HEK293 (cell line): ENCODE measurements around the gene LDLRAD3.
A peak's percentile ranks its signal among the peaks of the same experiment; 100 is the strongest.

Source experiments
- CTCF ChIA-PET: fragments of 350-600 bp; formaldehyde crosslinking; extraction: SDS; loops from one replicate; lab custom pipeline; 2021; ENCODE audit warnings: antibody characterized with exemption; lab: Yijun Ruan, JAX
- POLR2A ChIA-PET: fragments of 300-600 bp; formaldehyde crosslinking; extraction: SDS; loops from one replicate; lab custom pipeline; 2020; ENCODE audit warnings: antibody characterized with exemption, inconsistent platforms; lab: Yijun Ruan, JAX
- H3K27ac ChIP-seq: fragments of 200-500 bp; sonication (Bioruptor generic); 2 replicates; pipeline ENCODE4 v1.5.1; 2014; ENCODE audit warnings: low read depth, low read length, control low read depth, inconsistent platforms; ENCODE audit errors: extremely low read depth
- H3K36me3 ChIP-seq, 2 experiments: fragments of 200-500 bp in 1 of 2; sonication (Bioruptor generic) in 1 of 2; 1 replicate in 1 of 2; 2 replicates in 1 of 2; pipeline ENCODE4 v1.5.1; 2014 to 2017; ENCODE audit warnings: inconsistent platforms in 2 of 2, low read length in 2 of 2; ENCODE audit not compliant: control insufficient read depth in 2 of 2, insufficient read depth in 1 of 2
- H3K4me1 ChIP-seq: fragments of 200-500 bp; sonication (Bioruptor generic); 2 replicates; pipeline ENCODE4 v1.5.1; 2014; ENCODE audit warnings: mild to moderate bottlenecking, low read length, inconsistent platforms; ENCODE audit not compliant: control insufficient read depth, insufficient read depth
- H3K4me3 ChIP-seq: 2 replicates; pipeline ENCODE4 v1.5.1; 2011; ENCODE audit warnings: low read depth, mild to moderate bottlenecking, control low read depth, low read length, moderate library complexity
- H3K9me3 ChIP-seq: fragments of 200-500 bp; sonication (Bioruptor generic); 2 replicates; pipeline ENCODE4 v1.5.1; 2014; ENCODE audit warnings: low read depth, low read length, inconsistent platforms; ENCODE audit not compliant: control insufficient read depth, insufficient read depth
- MZF1 ChIP-seq: fragments of 450-650 bp; formaldehyde crosslinking; IDR thresholded peaks from 2 replicates; pipeline ENCODE4 v1.5.1; 2017; ENCODE audit warnings: missing biosample characterization, missing genetic modification characterization, borderline replicate concordance
- ZBTB17 ChIP-seq: fragments of 450-650 bp; formaldehyde crosslinking; IDR thresholded peaks from 2 replicates; pipeline ENCODE4 v1.5.1; 2016; ENCODE audit warnings: missing biosample characterization, missing genetic modification characterization
- ZNF18 ChIP-seq: fragments of 450-650 bp; formaldehyde crosslinking; IDR thresholded peaks from 2 replicates; pipeline ENCODE4 v1.5.1; 2016; ENCODE audit warnings: missing biosample characterization, missing genetic modification characterization
- ZNF2 ChIP-seq: fragments of 450-650 bp; formaldehyde crosslinking; IDR thresholded peaks from 2 replicates; pipeline ENCODE4 v1.5.1; 2016; ENCODE audit warnings: missing biosample characterization, missing genetic modification characterization
- ZNF239 ChIP-seq: fragments of 450-650 bp; formaldehyde crosslinking; IDR thresholded peaks from 2 replicates; pipeline ENCODE4 v1.5.1; 2016; ENCODE audit warnings: missing biosample characterization, missing genetic modification characterization
- ZNF24 ChIP-seq: fragments of 450-650 bp; formaldehyde crosslinking; IDR thresholded peaks from 2 replicates; pipeline ENCODE4 v1.5.1; 2016; ENCODE audit warnings: missing biosample characterization, missing genetic modification characterization
- ZNF274 ChIP-seq, 2 experiments: fragments of 200-500 bp in 1 of 2; fragments of 450-650 bp in 1 of 2; sonication (Bioruptor generic) in 1 of 2; formaldehyde crosslinking in 1 of 2; IDR thresholded peaks; 2 replicates each; pipeline versions ENCODE4 v1.5.1 to v1.6.1; 2014 to 2016; ENCODE audit warnings: borderline replicate concordance in 1 of 2, inconsistent platforms in 1 of 2, low read length in 1 of 2, missing biosample characterization in 1 of 2, missing genetic modification characterization in 1 of 2
- ZNF302 ChIP-seq: fragments of 450-650 bp; formaldehyde crosslinking; IDR thresholded peaks from 2 replicates; pipeline ENCODE4 v1.5.1; 2016; ENCODE audit warnings: missing biosample characterization, missing genetic modification characterization, low read depth
- ZNF341 ChIP-seq: fragments of 450-650 bp; formaldehyde crosslinking; IDR thresholded peaks from 2 replicates; pipeline ENCODE4; 2016; ENCODE audit warnings: low read depth, missing biosample characterization, missing genetic modification characterization
- ZNF37A ChIP-seq: fragments of 450-650 bp; IDR thresholded peaks from 2 replicates; pipeline ENCODE4 v1.5.1; 2018; ENCODE audit warnings: missing biosample characterization, missing genetic modification characterization
- ZNF514 ChIP-seq: fragments of 450-650 bp; formaldehyde crosslinking; IDR thresholded peaks from 2 replicates; pipeline ENCODE4 v1.5.1; 2016; ENCODE audit warnings: missing biosample characterization, missing genetic modification characterization
- ZNF624 ChIP-seq: fragments of 450-650 bp; formaldehyde crosslinking; IDR thresholded peaks from 2 replicates; pipeline ENCODE4 v1.5.1; 2017; ENCODE audit warnings: missing biosample characterization, missing genetic modification characterization
- ZNF658 ChIP-seq: fragments of 450-650 bp; formaldehyde crosslinking; IDR thresholded peaks from 2 replicates; pipeline ENCODE4; 2016; ENCODE audit warnings: missing biosample characterization, missing genetic modification characterization
- ZNF747 ChIP-seq: fragments of 450-650 bp; formaldehyde crosslinking; IDR thresholded peaks from 2 replicates; pipeline ENCODE4 v1.5.1; 2016; ENCODE audit warnings: missing biosample characterization, missing genetic modification characterization
- ZNF768 ChIP-seq: fragments of 450-650 bp; formaldehyde crosslinking; IDR thresholded peaks from 2 replicates; pipeline ENCODE4 v1.5.1; 2018; ENCODE audit warnings: missing biosample characterization, mild to moderate bottlenecking, missing genetic modification characterization
- ZSCAN23 ChIP-seq: fragments of 450-650 bp; formaldehyde crosslinking; IDR thresholded peaks from 2 replicates; pipeline ENCODE4 v1.5.1; 2016; ENCODE audit warnings: missing biosample characterization, missing genetic modification characterization
- TF ChIP-seq, protein P1 (sequence below): fragments of 450-650 bp; formaldehyde crosslinking; IDR thresholded peaks from 2 replicates; pipeline ENCODE4 v1.5.1; 2016; ENCODE audit warnings: missing biosample characterization, missing genetic modification characterization, low read depth
- TF ChIP-seq, protein P2 (sequence below): fragments of 450-650 bp; formaldehyde crosslinking; IDR thresholded peaks from 2 replicates; pipeline ENCODE4 v1.5.1; 2016; ENCODE audit warnings: missing biosample characterization, missing genetic modification characterization
- TF ChIP-seq, protein P3 (sequence below): fragments of 450-650 bp; formaldehyde crosslinking; IDR thresholded peaks from 2 replicates; pipeline ENCODE4 v1.5.1; 2016; ENCODE audit warnings: missing biosample characterization, missing genetic modification characterization
- TF ChIP-seq, protein P4 (sequence below): fragments of 450-650 bp; formaldehyde crosslinking; IDR thresholded peaks from 2 replicates; pipeline ENCODE4 v1.5.1; 2016; ENCODE audit warnings: missing biosample characterization, missing genetic modification characterization, low read depth

Gene LDLRAD3

DNA sequence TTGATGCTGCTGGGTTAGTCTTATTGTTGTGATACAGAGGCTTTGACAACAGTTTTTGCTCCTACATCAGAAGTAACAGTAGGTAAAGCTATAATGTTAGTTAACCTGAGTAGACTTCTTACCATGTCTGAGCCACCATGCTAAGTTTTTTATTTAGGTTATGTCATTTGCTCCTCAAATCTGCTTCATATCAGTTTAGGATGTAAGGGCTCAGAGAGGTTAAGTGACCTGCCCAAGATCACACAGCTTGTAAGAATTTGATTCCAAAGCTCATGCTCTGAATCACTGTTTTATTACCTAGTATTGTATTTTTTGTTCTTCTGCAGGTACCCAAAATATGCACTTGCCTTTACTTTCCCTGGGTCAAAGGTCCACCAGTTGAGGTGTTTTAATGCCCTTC is 183.7 kb downstream of the LDLRAD3 start:
- H3K36me3 ChIP-seq: no peaks in the 10 kb centered on the region
- TF ChIP-seq ZNF768 (peak; percentile 46; the same call in 1 of the 2 replicates), ZNF18 (tag by site-specific recombination) (no peak)
- ChIA-PET CTCF (interaction anchor here (0.7 to 2.5 kb wide), 4 partner anchors 23 to 1201 kb away, joined by 3 to 6 read pairs (median 4); no protein-coding TSS in a partner anchor), POLR2A (no interaction called here)
- no peaks in the 10 kb centered on the region for H3K4me1 ChIP-seq
- H3K27ac ChIP-seq: no peak overlapping the region
- H3K9me3 ChIP-seq: no peaks in the 10 kb centered on the region
- no peak overlapping the region for H3K4me3 ChIP-seq

DNA sequence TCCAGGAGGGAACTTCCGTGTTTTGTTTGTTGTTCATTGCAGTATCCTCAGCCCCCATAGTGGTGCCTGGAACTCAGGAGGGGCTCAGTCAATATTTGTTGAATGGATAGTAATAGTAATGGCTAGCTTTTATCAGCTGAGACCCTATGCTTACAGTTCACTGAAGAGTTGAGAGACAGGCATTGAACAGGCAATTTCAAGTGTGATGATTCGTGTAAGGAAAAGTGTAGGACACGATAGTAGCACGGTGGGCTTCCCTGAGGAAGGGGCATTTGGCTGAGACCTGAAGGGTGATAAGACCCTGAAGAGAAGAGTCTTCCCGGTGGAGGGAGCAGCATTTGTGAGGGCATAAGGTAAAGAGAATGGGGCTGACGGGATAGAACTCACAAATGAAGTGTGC is 186.1 kb downstream of the LDLRAD3 start:
- ChIA-PET CTCF (interaction anchor here (0.7 to 0.8 kb wide), 2 partner anchors 73 to 604 kb away, joined by 4 read pairs; partner anchors contain the start of gene PAMR1), POLR2A (no interaction called here)
- no peaks in the 10 kb centered on the region for H3K36me3 ChIP-seq
- no peak for TF ChIP-seq ZNF37A (tag by site-specific recombination)
- no peak for TF ChIP-seq ZBTB17 (tag by site-specific recombination)
- TF ChIP-seq, protein P1, sequence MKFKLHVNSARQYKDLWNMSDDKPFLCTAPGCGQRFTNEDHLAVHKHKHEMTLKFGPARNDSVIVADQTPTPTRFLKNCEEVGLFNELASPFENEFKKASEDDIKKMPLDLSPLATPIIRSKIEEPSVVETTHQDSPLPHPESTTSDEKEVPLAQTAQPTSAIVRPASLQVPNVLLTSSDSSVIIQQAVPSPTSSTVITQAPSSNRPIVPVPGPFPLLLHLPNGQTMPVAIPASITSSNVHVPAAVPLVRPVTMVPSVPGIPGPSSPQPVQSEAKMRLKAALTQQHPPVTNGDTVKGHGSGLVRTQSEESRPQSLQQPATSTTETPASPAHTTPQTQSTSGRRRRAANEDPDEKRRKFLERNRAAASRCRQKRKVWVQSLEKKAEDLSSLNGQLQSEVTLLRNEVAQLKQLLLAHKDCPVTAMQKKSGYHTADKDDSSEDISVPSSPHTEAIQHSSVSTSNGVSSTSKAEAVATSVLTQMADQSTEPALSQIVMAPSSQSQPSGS: no peak
- TF ChIP-seq, protein P2, sequence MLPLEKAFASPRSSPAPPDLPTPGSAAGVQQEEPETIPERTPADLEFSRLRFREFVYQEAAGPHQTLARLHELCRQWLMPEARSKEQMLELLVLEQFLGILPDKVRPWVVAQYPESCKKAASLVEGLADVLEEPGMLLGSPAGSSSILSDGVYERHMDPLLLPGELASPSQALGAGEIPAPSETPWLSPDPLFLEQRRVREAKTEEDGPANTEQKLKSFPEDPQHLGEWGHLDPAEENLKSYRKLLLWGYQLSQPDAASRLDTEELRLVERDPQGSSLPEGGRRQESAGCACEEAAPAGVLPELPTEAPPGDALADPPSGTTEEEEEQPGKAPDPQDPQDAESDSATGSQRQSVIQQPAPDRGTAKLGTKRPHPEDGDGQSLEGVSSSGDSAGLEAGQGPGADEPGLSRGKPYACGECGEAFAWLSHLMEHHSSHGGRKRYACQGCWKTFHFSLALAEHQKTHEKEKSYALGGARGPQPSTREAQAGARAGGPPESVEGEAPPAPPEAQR (tag by site-specific recombination): no peak
- TF ChIP-seq ZSCAN23: no peak
- no peaks in the 10 kb centered on the region for H3K4me1 ChIP-seq
- H3K9me3 ChIP-seq: no peaks in the 10 kb centered on the region
- no peak overlapping the region for H3K4me3 ChIP-seq
- no peak overlapping the region for H3K27ac ChIP-seq

GRCh38 chr11:36130401-36130800 is 186.5 kb downstream of the LDLRAD3 start:
- CTCF ChIA-PET: interaction anchor here (0.6 to 1.1 kb wide), 4 partner anchors 73 to 605 kb away, joined by 3 to 4 read pairs (median 4); partner anchors contain the start of gene PAMR1
- H3K4me1 ChIP-seq: no peaks in the 10 kb centered on the region
- no peak overlapping the region for H3K4me3 ChIP-seq
- no peaks in the 10 kb centered on the region for H3K9me3 ChIP-seq
- no peak overlapping the region for H3K27ac ChIP-seq
- POLR2A ChIA-PET: no interaction called here
- no peaks in the 10 kb centered on the region for H3K36me3 ChIP-seq
- TF ChIP-seq ZNF24 (tag by site-specific recombination): no peak
- no peak for TF ChIP-seq ZNF624 (tag by site-specific recombination)
- TF ChIP-seq ZNF341 (tag by site-specific recombination): no peak
- TF ChIP-seq ZNF658 (tag by site-specific recombination): no peak
- TF ChIP-seq ZNF2 (tag by site-specific recombination): no peak
- TF ChIP-seq ZNF514 (tag by site-specific recombination): no peak
- TF ChIP-seq, protein P3, sequence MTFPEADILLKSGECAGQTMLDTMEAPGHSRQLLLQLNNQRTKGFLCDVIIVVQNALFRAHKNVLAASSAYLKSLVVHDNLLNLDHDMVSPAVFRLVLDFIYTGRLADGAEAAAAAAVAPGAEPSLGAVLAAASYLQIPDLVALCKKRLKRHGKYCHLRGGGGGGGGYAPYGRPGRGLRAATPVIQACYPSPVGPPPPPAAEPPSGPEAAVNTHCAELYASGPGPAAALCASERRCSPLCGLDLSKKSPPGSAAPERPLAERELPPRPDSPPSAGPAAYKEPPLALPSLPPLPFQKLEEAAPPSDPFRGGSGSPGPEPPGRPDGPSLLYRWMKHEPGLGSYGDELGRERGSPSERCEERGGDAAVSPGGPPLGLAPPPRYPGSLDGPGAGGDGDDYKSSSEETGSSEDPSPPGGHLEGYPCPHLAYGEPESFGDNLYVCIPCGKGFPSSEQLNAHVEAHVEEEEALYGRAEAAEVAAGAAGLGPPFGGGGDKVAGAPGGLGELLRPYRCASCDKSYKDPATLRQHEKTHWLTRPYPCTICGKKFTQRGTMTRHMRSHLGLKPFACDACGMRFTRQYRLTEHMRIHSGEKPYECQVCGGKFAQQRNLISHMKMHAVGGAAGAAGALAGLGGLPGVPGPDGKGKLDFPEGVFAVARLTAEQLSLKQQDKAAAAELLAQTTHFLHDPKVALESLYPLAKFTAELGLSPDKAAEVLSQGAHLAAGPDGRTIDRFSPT: no peak
- no peak for TF ChIP-seq ZNF747 (tag by site-specific recombination)
- TF ChIP-seq, protein P4, sequence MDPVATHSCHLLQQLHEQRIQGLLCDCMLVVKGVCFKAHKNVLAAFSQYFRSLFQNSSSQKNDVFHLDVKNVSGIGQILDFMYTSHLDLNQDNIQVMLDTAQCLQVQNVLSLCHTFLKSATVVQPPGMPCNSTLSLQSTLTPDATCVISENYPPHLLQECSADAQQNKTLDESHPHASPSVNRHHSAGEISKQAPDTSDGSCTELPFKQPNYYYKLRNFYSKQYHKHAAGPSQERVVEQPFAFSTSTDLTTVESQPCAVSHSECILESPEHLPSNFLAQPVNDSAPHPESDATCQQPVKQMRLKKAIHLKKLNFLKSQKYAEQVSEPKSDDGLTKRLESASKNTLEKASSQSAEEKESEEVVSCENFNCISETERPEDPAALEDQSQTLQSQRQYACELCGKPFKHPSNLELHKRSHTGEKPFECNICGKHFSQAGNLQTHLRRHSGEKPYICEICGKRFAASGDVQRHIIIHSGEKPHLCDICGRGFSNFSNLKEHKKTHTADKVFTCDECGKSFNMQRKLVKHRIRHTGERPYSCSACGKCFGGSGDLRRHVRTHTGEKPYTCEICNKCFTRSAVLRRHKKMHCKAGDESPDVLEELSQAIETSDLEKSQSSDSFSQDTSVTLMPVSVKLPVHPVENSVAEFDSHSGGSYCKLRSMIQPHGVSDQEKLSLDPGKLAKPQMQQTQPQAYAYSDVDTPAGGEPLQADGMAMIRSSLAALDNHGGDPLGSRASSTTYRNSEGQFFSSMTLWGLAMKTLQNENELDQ (tag by site-specific recombination): no peak
- no peak for TF ChIP-seq MZF1
- TF ChIP-seq ZNF274 (IDR thresholded peaks at IDR 0.05; ENCODE audit: low read length): no peak
- no peak for TF ChIP-seq ZNF274 (tag by site-specific recombination; IDR thresholded peaks at IDR 0.05; ENCODE audit: borderline replicate concordance)
- TF ChIP-seq ZNF302 (tag by site-specific recombination): no peak
- no peak for TF ChIP-seq ZNF239 (tag by site-specific recombination)
